ENCODE results near the gene CCDC13. TPM values are rescaled to one million over a fixed set of nuclear protein-coding genes. Genes with fewer than 3 reads are reported as not detected.

The CCDC13 gene
- polyA plus RNA-seq, 1 donor (not counting 4 experiments of a cell fraction or from before 2014, with no cell fraction given): 0.21 TPM

GRCh38 chr3:42742259-42742658 lies 30.8 kb downstream of the CCDC13 start:
- Histone ChIP-seq H3K27me3 (ENCODE audit: control insufficient read depth, extremely low read depth, insufficient read depth, low read length) (no peaks in the 10 kb centered on the region), H3K27ac (ENCODE audit: control insufficient read depth, insufficient read depth, low read length) (no peak overlapping the region), H3K79me2 (ENCODE audit: control insufficient read depth, insufficient read depth, low read length) (no peaks in the 10 kb centered on the region), H3K4me2 (ENCODE audit: control insufficient read depth, extremely low read depth, insufficient read depth, low read depth, low read length) (no peak overlapping the region), H3K9me1 (ENCODE audit: control insufficient read depth, extremely low read depth, insufficient read depth, low read length) (no peaks in the 10 kb centered on the region), H3K4me3 (ENCODE audit: control insufficient read depth in 2 of 3, extremely low read depth in 1 of 3, insufficient read depth in 2 of 3, low read depth in 1 of 3, low read length in 3 of 3) (no peak overlapping the region), H2AFZ (ENCODE audit: control insufficient read depth, low read length) (no peak overlapping the region), H3K36me3 (ENCODE audit: control insufficient read depth in 2 of 2, extremely low read depth in 1 of 2, insufficient read depth in 2 of 2, low read length in 2 of 2) (no peaks in the 10 kb centered on the region), H3K9ac (ENCODE audit: control insufficient read depth, extremely low read depth, insufficient read depth, low read length) (no peak overlapping the region), H4K20me1 (ENCODE audit: control insufficient read depth, extremely low read depth, insufficient read depth, low read length) (peaks cover 2% of the 10 kb centered on the region), H3K4me1 (ENCODE audit: control insufficient read depth, extremely low read depth, insufficient read depth, low read length) (peaks cover 1% of the 10 kb centered on the region), H3K9me3 (ENCODE audit: control insufficient read depth, low read depth, low read length) (no peaks in the 10 kb centered on the region)
- dilution Hi-C loops (cut with MboI; ENCODE audit: extremely low pct_ligation_motif_present, low sequenced_read_pairs): no loop called here
- TF ChIP-seq EZH2 (IDR thresholded peaks at IDR 0.05; ENCODE audit: low read length): no peak
- TF ChIP-seq CTCF (optimal IDR thresholded peaks at IDR 0.05 in 1 of 3, IDR thresholded peaks at IDR 0.05 in 1 of 3, conservative IDR thresholded peaks at IDR 0.05 in 1 of 3; ENCODE audit: extremely low read depth in 1 of 3, insufficient read depth in 2 of 3, low read length in 3 of 3): no peak
- DNase-seq (ENCODE audit: low read depth, low spot score) (no peak), FAIRE-seq (no peak)

- dilution Hi-C loops (cut with MboI; ENCODE audit: extremely low pct_ligation_motif_present, low sequenced_read_pairs): no loop called here
- no peak overlapping the region for H2AFZ ChIP-seq (ENCODE audit: control insufficient read depth, low read length)
- DNase-seq (ENCODE audit: low read depth, low spot score): no peak
These were observed 31.3 kb downstream of the CCDC13 start for GRCh38 chr3:42741796-42742195.

More at GRCh38 chr3:42741796-42742195, 31.3 kb downstream of the CCDC13 start:
- TF ChIP-seq EZH2 (IDR thresholded peaks at IDR 0.05; ENCODE audit: low read length) (no peak), CTCF (optimal IDR thresholded peaks at IDR 0.05 in 1 of 3, IDR thresholded peaks at IDR 0.05 in 1 of 3, conservative IDR thresholded peaks at IDR 0.05 in 1 of 3; ENCODE audit: extremely low read depth in 1 of 3, insufficient read depth in 2 of 3, low read length in 3 of 3) (no peak)
- Histone ChIP-seq H3K79me2 (ENCODE audit: control insufficient read depth, insufficient read depth, low read length) (no peaks in the 10 kb centered on the region), H3K4me1 (ENCODE audit: control insufficient read depth, extremely low read depth, insufficient read depth, low read length) (no peaks in the 10 kb centered on the region), H3K36me3 (ENCODE audit: control insufficient read depth in 2 of 2, extremely low read depth in 1 of 2, insufficient read depth in 2 of 2, low read length in 2 of 2) (no peaks in the 10 kb centered on the region), H4K20me1 (ENCODE audit: control insufficient read depth, extremely low read depth, insufficient read depth, low read length) (peaks cover 2% of the 10 kb centered on the region), H3K4me2 (ENCODE audit: control insufficient read depth, extremely low read depth, insufficient read depth, low read depth, low read length) (no peak overlapping the region), H3K27me3 (ENCODE audit: control insufficient read depth, extremely low read depth, insufficient read depth, low read length) (no peaks in the 10 kb centered on the region), H3K9me3 (ENCODE audit: control insufficient read depth, low read depth, low read length) (no peaks in the 10 kb centered on the region), H3K4me3 (ENCODE audit: control insufficient read depth in 2 of 3, extremely low read depth in 1 of 3, insufficient read depth in 2 of 3, low read depth in 1 of 3, low read length in 3 of 3) (no peak overlapping the region), H3K9me1 (ENCODE audit: control insufficient read depth, extremely low read depth, insufficient read depth, low read length) (no peaks in the 10 kb centered on the region), H3K9ac (ENCODE audit: control insufficient read depth, extremely low read depth, insufficient read depth, low read length) (no peak overlapping the region), H3K27ac (ENCODE audit: control insufficient read depth, insufficient read depth, low read length) (no peak overlapping the region)
- no peak for FAIRE-seq
